NOMO-1 (cell line): ENCODE data around the gene EGFR.

Source experiments
- DNase-seq, 2 experiments: peaks; one replicate each; lab custom pipeline; 2025; ENCODE audit not compliant: unreplicated experiment in 2 of 2; lab: John Stamatoyannopoulos, UW

EGFR gene

GRCh38 chr7:55240418-55241142 is 221.8 kb downstream of the EGFR start:
- DNase-seq = no peak

GRCh38 chr7:55241958-55242357 is 223.1 kb downstream of the EGFR start:
- no peak for DNase-seq

- no peak for DNase-seq
Measured at GRCh38 chr7:55242613-55243012, 223.8 kb downstream of the EGFR start.

- no peak for DNase-seq
Measured at GRCh38 chr7:55244006-55244745, 225.4 kb downstream of the EGFR start.

- no peak for DNase-seq
Measured at GRCh38 chr7:55245271-55245723, 226.5 kb downstream of the EGFR start.

GRCh38 chr7:55246171-55246570 is 227.4 kb downstream of the EGFR start:
- no peak for DNase-seq

- no peak for DNase-seq
Measured at GRCh38 chr7:55247428-55247827, 228.6 kb downstream of the EGFR start.

GRCh38 chr7:55248526-55248925 is 229.7 kb downstream of the EGFR start:
- DNase-seq = no peak

- DNase-seq = no peak
Measured at GRCh38 chr7:55249332-55249731, 230.5 kb downstream of the EGFR start.

- DNase-seq = no peak
Measured at GRCh38 chr7:55250313-55250712, 231.5 kb downstream of the EGFR start.

- no peak for DNase-seq
Measured at GRCh38 chr7:55251313-55251712, 232.5 kb downstream of the EGFR start.

- no peak for DNase-seq
Measured at GRCh38 chr7:55251911-55252310, 233.1 kb downstream of the EGFR start.

GRCh38 chr7:55252386-55252785 is 233.6 kb downstream of the EGFR start:
- DNase-seq = no peak

- no peak for DNase-seq
Measured at GRCh38 chr7:55253188-55253587, 234.4 kb downstream of the EGFR start.

GRCh38 chr7:55254242-55254595 is 235.4 kb downstream of the EGFR start:
- no peak for DNase-seq

- DNase-seq = no peak
Measured at GRCh38 chr7:55254596-55255495, 236.0 kb downstream of the EGFR start.

- DNase-seq = peak; percentile 61 to 69
Measured at GRCh38 chr7:55255496-55256445, 237.0 kb downstream of the EGFR start.

GRCh38 chr7:55258631-55259030 is 239.8 kb downstream of the EGFR start:
- DNase-seq = no peak

GRCh38 chr7:55260171-55260570 is 241.4 kb downstream of the EGFR start:
- no peak for DNase-seq

- DNase-seq = no peak
Measured at GRCh38 chr7:55260676-55261385, 242.0 kb downstream of the EGFR start.
